Mesendoderm (in vitro differentiated cells): ENCODE measurements around the gene CPT1B.
"Not testable (repeated sequence)": the region's sequence is repeated elsewhere in the genome, so short reads cannot be mapped to it uniquely, and the experiment has no call there.

Experiments used
- DNase-seq: peaks from one replicate; pipeline ENCODE4 v3.0.0; 2013
- H2AK5ac ChIP-seq: 2 replicates; pipeline ENCODE4 v1.6.1; 2013; ENCODE audit warnings: low read length, inconsistent platforms
- H2BK120ac ChIP-seq: 2 replicates; pipeline ENCODE4 v1.6.1; 2013; ENCODE audit warnings: low read depth, mild to moderate bottlenecking, low read length, moderate library complexity, mixed read lengths
- H2BK15ac ChIP-seq: replicated peaks from 2 replicates; pipeline ENCODE4 v1.6.1; 2013; ENCODE audit warnings: low read depth, mild to moderate bottlenecking, moderate library complexity
- H2BK5ac ChIP-seq: 2 replicates; pipeline ENCODE4 v1.6.1; 2013; ENCODE audit warnings: low read length, inconsistent platforms
- H3K18ac ChIP-seq: 2 replicates; pipeline ENCODE4 v1.6.1; 2013; ENCODE audit warnings: mild to moderate bottlenecking, low read length, mixed read lengths
- H3K23ac ChIP-seq: one replicate; pipeline ENCODE4 v1.6.1; 2013; ENCODE audit warnings: low read length
- H3K27ac ChIP-seq: 2 replicates; pipeline ENCODE4 v1.5.1; 2013; ENCODE audit warnings: low read depth, mild to moderate bottlenecking, inconsistent platforms, low read length, moderate library complexity
- H3K27me3 ChIP-seq: 2 replicates; pipeline ENCODE4 v1.6.1; 2013; ENCODE audit warnings: low read length, control low read depth, mild to moderate bottlenecking, inconsistent platforms; ENCODE audit not compliant: insufficient read depth, poor library complexity
- H3K36me3 ChIP-seq: 2 replicates; pipeline ENCODE4 v1.6.1; 2013; ENCODE audit warnings: low read length, inconsistent platforms; ENCODE audit not compliant: control insufficient read depth, insufficient read depth
- H3K4ac ChIP-seq: one replicate; pipeline ENCODE4 v1.6.1; 2013; ENCODE audit warnings: low read depth, mild to moderate bottlenecking, low read length, moderate library complexity
- H3K4me1 ChIP-seq: 2 replicates; pipeline ENCODE4 v1.6.1; 2013; ENCODE audit warnings: low read depth, low read length, inconsistent platforms; ENCODE audit not compliant: control insufficient read depth
- H3K4me2 ChIP-seq: 2 replicates; pipeline ENCODE4 v1.6.1; 2013; ENCODE audit warnings: low read length
- H3K4me3 ChIP-seq: 2 replicates; pipeline ENCODE4 v1.5.1; 2013; ENCODE audit warnings: mild to moderate bottlenecking, low read length
- H3K56ac ChIP-seq: one replicate; pipeline ENCODE4 v1.6.1; 2013; ENCODE audit warnings: low read length
- H3K79me1 ChIP-seq: 2 replicates; pipeline ENCODE4 v1.6.1; 2013; ENCODE audit warnings: low read length, inconsistent platforms
- H3K79me2 ChIP-seq: 2 replicates; pipeline ENCODE4 v1.6.1; 2013; ENCODE audit warnings: mild to moderate bottlenecking, low read length; ENCODE audit not compliant: control insufficient read depth, insufficient read depth
- H3K9ac ChIP-seq: 2 replicates; pipeline ENCODE4 v1.6.1; 2013; ENCODE audit warnings: low read length, inconsistent platforms
- H4K5ac ChIP-seq: one replicate; pipeline ENCODE4 v1.6.1; 2013; ENCODE audit warnings: low read length
- H4K8ac ChIP-seq: one replicate; pipeline ENCODE4 v1.6.1; 2013; ENCODE audit warnings: low read depth, mild to moderate bottlenecking, control low read depth, low read length, moderate library complexity
- WGBS: extraction: QIAGEN DNeasy Blood & Tissue Kit; methylation state at CpG from one replicate; pipeline ENCODE4 v1.1.7; 2013; ENCODE audit warnings: low lambda C conversion rate, missing lambda C conversion rate; ENCODE audit not compliant: insufficient coverage; ENCODE audit errors: extremely low coverage; 5-methylcytosine and 5-hydroxymethylcytosine counted together

The CPT1B gene

DNA sequence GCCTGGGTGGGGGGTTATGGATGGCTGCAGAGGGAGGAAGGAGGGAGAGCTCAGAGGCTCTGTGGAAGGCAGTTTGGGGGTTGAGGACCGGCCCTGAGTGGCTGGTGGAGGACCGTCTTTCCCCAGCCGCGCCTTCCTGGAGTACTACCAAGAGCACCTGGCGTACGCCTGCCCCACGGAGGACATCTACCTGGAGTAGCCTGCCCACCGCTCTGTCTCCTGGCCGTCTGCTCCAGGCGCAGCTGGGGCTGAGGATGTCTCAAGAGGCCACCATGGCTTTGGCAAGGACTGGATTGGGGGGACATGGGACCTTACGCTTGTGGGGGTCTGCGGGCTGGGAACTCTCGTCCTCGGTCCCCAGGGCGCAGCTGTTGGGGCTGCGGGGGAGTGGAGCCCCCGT is 32.4 kb upstream of the CPT1B start:
- Histone ChIP-seq H3K79me2 (no peaks in the 10 kb centered on the region), H3K27me3 (no peaks in the 10 kb centered on the region), H4K5ac (no peak overlapping the region), H3K23ac (no peak overlapping the region), H3K4ac (no peak overlapping the region), H2AK5ac (no peak overlapping the region), H2BK5ac (no peak overlapping the region), H3K56ac (no peak overlapping the region), H2BK15ac (no peak overlapping the region), H3K18ac (no peak overlapping the region), H4K8ac (no peak overlapping the region), H3K4me1 (no peaks in the 10 kb centered on the region), H3K9ac (no peak overlapping the region), H3K4me2 (no peak overlapping the region), H3K36me3 (no peaks in the 10 kb centered on the region), H3K79me1 (no peaks in the 10 kb centered on the region), H3K4me3 (no peak overlapping the region), H2BK120ac (no peak overlapping the region), H3K27ac (no peak overlapping the region)
- DNase-seq: no peak
- no CpG with 5 or more reads among the region's 17 CpGs for WGBS

DNA sequence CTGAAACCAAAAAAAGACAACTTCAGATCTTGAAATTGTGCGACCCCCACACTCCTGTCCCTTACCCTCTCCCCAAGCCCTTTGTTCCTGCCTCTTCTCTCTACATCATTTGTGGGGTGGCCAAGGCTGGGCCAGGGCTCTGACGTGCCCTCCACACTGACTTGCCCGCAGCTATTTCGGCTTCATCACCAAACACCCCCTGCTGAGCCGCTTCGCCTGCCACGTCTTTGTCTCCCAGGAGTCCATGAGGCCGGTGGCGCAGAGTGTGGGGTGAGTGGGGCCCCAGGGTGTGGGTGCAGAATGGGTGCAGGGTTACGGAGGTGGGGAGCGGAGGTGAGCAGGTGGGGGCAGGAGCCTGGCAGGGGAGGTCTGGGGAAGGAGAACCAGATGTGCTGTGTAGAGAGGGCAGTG is 31.8 kb upstream of the CPT1B start:
- no peaks in the 10 kb centered on the region for H3K27me3 ChIP-seq
- H3K23ac ChIP-seq: no peak overlapping the region
- no peak overlapping the region for H3K56ac ChIP-seq
- no CpG with 5 or more reads among the region's 11 CpGs for WGBS
- H3K4me1 ChIP-seq: no peaks in the 10 kb centered on the region
- H2BK120ac ChIP-seq: no peak overlapping the region
- no peak overlapping the region for H3K4me2 ChIP-seq
- no peak overlapping the region for H4K8ac ChIP-seq
- no peak overlapping the region for H2BK5ac ChIP-seq
- no peak overlapping the region for H2BK15ac ChIP-seq
- H3K79me2 ChIP-seq: no peaks in the 10 kb centered on the region
- H3K79me1 ChIP-seq: no peaks in the 10 kb centered on the region
- no peak for DNase-seq
- H3K27ac ChIP-seq: no peak overlapping the region
- H3K4ac ChIP-seq: no peak overlapping the region
- H4K5ac ChIP-seq: no peak overlapping the region
- H2AK5ac ChIP-seq: no peak overlapping the region
- no peaks in the 10 kb centered on the region for H3K36me3 ChIP-seq
- H3K4me3 ChIP-seq: no peak overlapping the region
- no peak overlapping the region for H3K18ac ChIP-seq
- no peak overlapping the region for H3K9ac ChIP-seq

DNA sequence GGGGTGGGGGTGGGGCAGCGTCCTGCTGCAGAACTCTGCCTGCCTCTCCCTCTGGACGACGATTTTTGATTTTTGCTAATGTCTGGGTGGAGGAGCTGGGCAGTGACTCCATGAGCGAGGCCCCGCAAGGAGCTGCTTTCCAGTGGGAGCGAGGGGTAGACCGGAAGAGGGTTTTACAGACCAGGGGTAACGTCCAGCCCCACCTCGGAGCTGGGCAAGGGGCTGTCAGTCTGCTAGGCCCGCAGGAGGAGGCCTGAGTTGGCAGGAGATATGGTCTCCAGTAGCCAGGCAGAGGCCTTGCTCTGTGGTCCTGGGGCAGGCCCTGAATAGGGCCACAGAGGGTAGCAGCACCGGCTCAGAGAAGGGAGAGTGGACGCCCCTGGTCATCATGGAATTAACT is 31.4 kb upstream of the CPT1B start:
- H3K23ac ChIP-seq: no peak overlapping the region
- H2AK5ac ChIP-seq: no peak overlapping the region
- H3K4me1 ChIP-seq: no peaks in the 10 kb centered on the region
- H3K4me3 ChIP-seq: no peak overlapping the region
- H3K9ac ChIP-seq: no peak overlapping the region
- H4K5ac ChIP-seq: no peak overlapping the region
- no CpG with 5 or more reads among the region's 12 CpGs for WGBS
- no peak overlapping the region for H2BK5ac ChIP-seq
- H4K8ac ChIP-seq: no peak overlapping the region
- no peak overlapping the region for H3K18ac ChIP-seq
- no peak overlapping the region for H2BK15ac ChIP-seq
- H3K4me2 ChIP-seq: no peak overlapping the region
- no peaks in the 10 kb centered on the region for H3K36me3 ChIP-seq
- no peaks in the 10 kb centered on the region for H3K79me1 ChIP-seq
- H2BK120ac ChIP-seq: no peak overlapping the region
- H3K27me3 ChIP-seq: no peaks in the 10 kb centered on the region
- no peak for DNase-seq
- H3K79me2 ChIP-seq: no peaks in the 10 kb centered on the region
- no peak overlapping the region for H3K56ac ChIP-seq
- no peak overlapping the region for H3K27ac ChIP-seq
- H3K4ac ChIP-seq: no peak overlapping the region

DNA sequence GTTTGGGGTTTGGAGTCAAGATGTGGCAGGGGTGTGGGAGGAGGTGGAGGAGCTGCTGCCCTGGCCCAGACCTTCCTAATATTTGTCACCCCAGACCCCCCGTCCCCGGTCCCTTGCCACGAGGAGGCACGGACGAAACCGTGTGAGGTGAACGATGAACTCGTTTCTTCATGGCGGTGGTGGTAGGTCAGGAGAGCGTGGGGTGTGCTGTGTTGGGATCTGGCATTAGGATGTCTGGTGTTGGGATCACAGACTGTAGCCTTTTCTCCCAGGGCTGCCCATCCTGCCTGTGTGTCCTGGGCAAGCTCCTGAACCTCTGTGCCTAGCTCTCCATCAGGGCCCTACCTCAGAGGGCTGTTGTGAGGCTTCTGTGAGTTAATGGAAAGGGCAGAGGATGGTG is 30.8 kb upstream of the CPT1B start:
- no peak overlapping the region for H2AK5ac ChIP-seq
- H3K27me3 ChIP-seq: no peaks in the 10 kb centered on the region
- no peak overlapping the region for H4K8ac ChIP-seq
- no peak overlapping the region for H3K56ac ChIP-seq
- no peak overlapping the region for H3K4ac ChIP-seq
- H3K4me2 ChIP-seq: no peak overlapping the region
- H3K23ac ChIP-seq: no peak overlapping the region
- H3K4me1 ChIP-seq: no peaks in the 10 kb centered on the region
- WGBS: no CpG with 5 or more reads among the region's 10 CpGs
- H3K9ac ChIP-seq: no peak overlapping the region
- H3K79me1 ChIP-seq: no peaks in the 10 kb centered on the region
- H3K18ac ChIP-seq: no peak overlapping the region
- no peak overlapping the region for H3K4me3 ChIP-seq
- no peaks in the 10 kb centered on the region for H3K36me3 ChIP-seq
- H2BK15ac ChIP-seq: no peak overlapping the region
- no peaks in the 10 kb centered on the region for H3K79me2 ChIP-seq
- H2BK120ac ChIP-seq: no peak overlapping the region
- no peak overlapping the region for H3K27ac ChIP-seq
- no peak overlapping the region for H4K5ac ChIP-seq
- no peak for DNase-seq
- no peak overlapping the region for H2BK5ac ChIP-seq

DNA sequence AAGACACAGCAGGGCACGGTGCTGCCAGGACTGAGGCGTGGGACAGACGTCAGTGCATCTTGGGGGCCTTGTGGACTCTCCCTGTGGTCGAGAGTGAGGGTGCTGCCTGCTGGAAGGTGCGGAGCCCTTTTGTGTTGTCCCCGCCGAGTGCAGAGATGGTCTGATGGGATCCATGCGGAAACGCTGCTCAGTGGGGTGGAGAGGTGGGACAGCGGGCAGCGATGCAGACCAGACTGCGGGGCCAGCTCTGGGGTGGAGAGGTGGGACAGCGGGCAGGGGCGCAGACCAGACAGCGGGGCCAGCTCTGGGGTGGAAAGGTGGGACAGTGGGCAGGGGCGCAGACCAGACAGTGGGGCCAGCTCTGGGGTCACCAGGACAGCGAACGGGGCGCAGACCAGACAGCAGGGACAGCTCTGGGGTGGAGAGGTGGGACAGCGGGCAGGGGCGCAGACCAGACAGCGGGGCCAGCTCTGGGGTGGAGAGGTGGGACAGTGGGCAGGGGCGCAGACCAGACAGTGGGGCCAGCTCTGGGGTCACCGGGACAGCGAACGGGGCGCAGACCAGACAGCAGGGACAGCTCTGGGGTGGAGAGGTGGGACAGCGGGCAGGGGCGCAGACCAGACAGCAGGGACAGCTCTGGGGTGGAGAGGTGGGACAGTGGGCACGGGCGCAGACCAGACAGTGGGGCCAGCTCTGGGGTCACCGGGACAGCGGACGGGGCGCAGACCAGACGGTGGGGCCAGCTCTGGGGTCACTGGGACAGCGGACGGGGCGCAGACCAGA is 30.0 kb upstream of the CPT1B start:
- not testable (repeated sequence) for H3K36me3 ChIP-seq, H3K18ac ChIP-seq, H4K8ac ChIP-seq, DNase-seq, H4K5ac ChIP-seq, H2AK5ac ChIP-seq, H2BK15ac ChIP-seq, H2BK5ac ChIP-seq, H3K4me3 ChIP-seq, H3K9ac ChIP-seq, H3K56ac ChIP-seq, H3K27me3 ChIP-seq, H3K27ac ChIP-seq, H2BK120ac ChIP-seq, H3K4me1 ChIP-seq, H3K4me2 ChIP-seq, H3K79me1 ChIP-seq, H3K23ac ChIP-seq, H3K79me2 ChIP-seq, H3K4ac ChIP-seq
- no CpG with 5 or more reads among the region's 39 CpGs for WGBS

GRCh38 chr22:50607659-50608020 is 29.4 kb upstream of the CPT1B start:
- no peaks in the 10 kb centered on the region for H3K27me3 ChIP-seq
- WGBS: no CpG with 5 or more reads among the region's 6 CpGs

More at GRCh38 chr22:50607659-50608020, 29.4 kb upstream of the CPT1B start:
- H3K4me1 ChIP-seq: no peaks in the 10 kb centered on the region
- H4K5ac ChIP-seq: no peak overlapping the region
- H2AK5ac ChIP-seq: no peak overlapping the region
- no peak overlapping the region for H3K18ac ChIP-seq
- no peak overlapping the region for H3K9ac ChIP-seq
- H3K79me2 ChIP-seq: no peaks in the 10 kb centered on the region
- H2BK120ac ChIP-seq: no peak overlapping the region
- no peak overlapping the region for H3K4me3 ChIP-seq
- H3K79me1 ChIP-seq: no peaks in the 10 kb centered on the region
- H4K8ac ChIP-seq: no peak overlapping the region
- no peak overlapping the region for H3K23ac ChIP-seq
- no peak overlapping the region for H3K4ac ChIP-seq
- H3K56ac ChIP-seq: no peak overlapping the region
- no peak overlapping the region for H3K27ac ChIP-seq
- no peak overlapping the region for H3K4me2 ChIP-seq
- no peaks in the 10 kb centered on the region for H3K36me3 ChIP-seq
- no peak overlapping the region for H2BK5ac ChIP-seq
- no peak for DNase-seq
- H2BK15ac ChIP-seq: no peak overlapping the region
